ENCODE results near the gene KLB. TPM values are rescaled to one million over a fixed set of nuclear protein-coding genes. Genes with fewer than 3 reads are reported as not detected.

KLB gene
- total and polyA plus RNA-seq, 2 of the 4 experiments (the other 2 are of a cell fraction) = not detected

- Histone ChIP-seq H3K56ac (ENCODE audit: extremely low read depth, insufficient read depth, low read length) (no peak overlapping the region), H3K9me3 (ENCODE audit: control insufficient read depth, insufficient read depth, low read length) (peaks cover 11% of the 10 kb centered on the region), H3K4ac (ENCODE audit: low read depth, low read length) (no peak overlapping the region), H3K4me3 (ENCODE audit: insufficient read depth, low read depth, low read length) (no peak overlapping the region), H2AFZ (replicated peaks; ENCODE audit: low read length, poor library complexity) (no peak overlapping the region), H3K18ac (ENCODE audit: low read depth, low read length) (no peak overlapping the region), H2BK5ac (ENCODE audit: low read depth, low read length, poor library complexity, severe bottlenecking) (no peak overlapping the region), H3K79me1 (ENCODE audit: low read depth in 1 of 2, low read length in 2 of 2) (no peaks in the 10 kb centered on the region), H3K9me1 (ENCODE audit: insufficient read depth, low read length) (no peaks in the 10 kb centered on the region), H3K4me1 (ENCODE audit: control insufficient read depth, insufficient read depth, low read length) (no peaks in the 10 kb centered on the region), H2AK9ac (replicated peaks; ENCODE audit: low read depth, low read length, poor library complexity) (no peak overlapping the region), H3K27ac (ENCODE audit: insufficient read depth, low read length) (no peak overlapping the region), H4K20me1 (ENCODE audit: insufficient read depth, low read length) (no peaks in the 10 kb centered on the region), H2AK5ac (ENCODE audit: low read depth, low read length) (no peak overlapping the region), H3K4me2 (ENCODE audit: low read depth, low read length) (no peak overlapping the region), H3K23ac (ENCODE audit: low read depth, low read length) (no peak overlapping the region), H2BK20ac (ENCODE audit: low read depth, low read length) (no peak overlapping the region), H3K14ac (replicated peaks; ENCODE audit: low read depth, low read length) (no peak overlapping the region), H4K5ac (ENCODE audit: low read depth, low read length) (no peak overlapping the region), H2BK120ac (ENCODE audit: low read depth, low read length) (no peak overlapping the region), H4K91ac (ENCODE audit: insufficient read depth, low read depth, low read length) (no peak overlapping the region), H3K9ac (ENCODE audit: low read depth, low read length) (no peak overlapping the region), H4K8ac (ENCODE audit: low read depth in 2 of 2, low read length in 2 of 2) (no peak overlapping the region), H3K36me3 (ENCODE audit: control insufficient read depth, insufficient read depth, low read length) (no peaks in the 10 kb centered on the region; the same call in 1 of the 2 replicates), H3K27me3 (ENCODE audit: control insufficient read depth, insufficient read depth, low read length) (no peaks in the 10 kb centered on the region), H2BK15ac (ENCODE audit: low read depth, low read length) (no peak overlapping the region)
- in situ Hi-C loops (cut with MboI; ENCODE audit: low sequenced_read_pairs) = no loop called here
- CTCF ChIA-PET = no interaction called here
- TF ChIP-seq BHLHE40 (IDR thresholded peaks at IDR 0.05; ENCODE audit: low read depth, low read length) (no peak), POLR2A (IDR thresholded peaks at IDR 0.05; ENCODE audit: low read depth, low read length) (no peak), NFE2L2 (IDR thresholded peaks at IDR 0.05; ENCODE audit: low read depth, low read length) (no peak), SMC3 (IDR thresholded peaks at IDR 0.05; ENCODE audit: low read depth, low read length) (no peak), CTCF (conservative IDR thresholded peaks at IDR 0.05; ENCODE audit: low read depth, low read length) (no peak)
- BruUV-seq (replicated peaks) = no TSS peak
- intact Hi-C loops (cut with micrococcal nuclease) = no loop called here
- dilution Hi-C loops (cut with HindIII; ENCODE audit: low sequenced_read_pairs, unreplicated experiment) = no loop called here
- POLR2A ChIA-PET (ENCODE audit: unreplicated experiment) = interaction anchor here (0.6 kb wide), 1 partner anchor 43 kb away, joined by 6 read pairs; no protein-coding TSS in a partner anchor
- DNase-seq (no peak), ATAC-seq (ENCODE audit: low read depth) (no peak)
- 95% methylated on average over 9 of the region's 27 CpGs; no CpG with 5 or more reads in 1 of the 2 experiments for WGBS, 2 experiments (ENCODE audit: extremely low coverage in 2 of 2, insufficient read length in 1 of 2)
Measured at GRCh38 chr4:39480251-39480650, 73.5 kb downstream of the KLB start.
